ENCODE measurements around the gene PNPLA1.
A peak's percentile ranks its signal among the peaks of the same experiment; 100 is the strongest.

The PNPLA1 gene

GRCh38 chr6:36242626-36243025 lies 27.2 kb upstream of the PNPLA1 start:
- TF ChIP-seq, protein P1, sequence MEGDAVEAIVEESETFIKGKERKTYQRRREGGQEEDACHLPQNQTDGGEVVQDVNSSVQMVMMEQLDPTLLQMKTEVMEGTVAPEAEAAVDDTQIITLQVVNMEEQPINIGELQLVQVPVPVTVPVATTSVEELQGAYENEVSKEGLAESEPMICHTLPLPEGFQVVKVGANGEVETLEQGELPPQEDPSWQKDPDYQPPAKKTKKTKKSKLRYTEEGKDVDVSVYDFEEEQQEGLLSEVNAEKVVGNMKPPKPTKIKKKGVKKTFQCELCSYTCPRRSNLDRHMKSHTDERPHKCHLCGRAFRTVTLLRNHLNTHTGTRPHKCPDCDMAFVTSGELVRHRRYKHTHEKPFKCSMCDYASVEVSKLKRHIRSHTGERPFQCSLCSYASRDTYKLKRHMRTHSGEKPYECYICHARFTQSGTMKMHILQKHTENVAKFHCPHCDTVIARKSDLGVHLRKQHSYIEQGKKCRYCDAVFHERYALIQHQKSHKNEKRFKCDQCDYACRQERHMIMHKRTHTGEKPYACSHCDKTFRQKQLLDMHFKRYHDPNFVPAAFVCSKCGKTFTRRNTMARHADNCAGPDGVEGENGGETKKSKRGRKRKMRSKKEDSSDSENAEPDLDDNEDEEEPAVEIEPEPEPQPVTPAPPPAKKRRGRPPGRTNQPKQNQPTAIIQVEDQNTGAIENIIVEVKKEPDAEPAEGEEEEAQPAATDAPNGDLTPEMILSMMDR (IDR thresholded peaks at IDR 0.05) = no peak
- no peaks in the 10 kb centered on the region for H3K27me3 ChIP-seq
- no peaks in the 10 kb centered on the region for H3K9me3 ChIP-seq
- peaks cover 7% of the 10 kb centered on the region for H3K36me3 ChIP-seq
- no peak overlapping the region for H3K4me3 ChIP-seq (ENCODE audit: low read depth in 1 of 2, low read length in 1 of 2)
- peaks cover 47 to 49% of the 10 kb centered on the region in 2 experiments for H3K4me1 ChIP-seq (ENCODE audit: control insufficient read depth in 1 of 2, insufficient read depth in 1 of 2, low read depth in 1 of 2, low read length in 1 of 2)
- no peak overlapping the region for H3K27ac ChIP-seq

DNA sequence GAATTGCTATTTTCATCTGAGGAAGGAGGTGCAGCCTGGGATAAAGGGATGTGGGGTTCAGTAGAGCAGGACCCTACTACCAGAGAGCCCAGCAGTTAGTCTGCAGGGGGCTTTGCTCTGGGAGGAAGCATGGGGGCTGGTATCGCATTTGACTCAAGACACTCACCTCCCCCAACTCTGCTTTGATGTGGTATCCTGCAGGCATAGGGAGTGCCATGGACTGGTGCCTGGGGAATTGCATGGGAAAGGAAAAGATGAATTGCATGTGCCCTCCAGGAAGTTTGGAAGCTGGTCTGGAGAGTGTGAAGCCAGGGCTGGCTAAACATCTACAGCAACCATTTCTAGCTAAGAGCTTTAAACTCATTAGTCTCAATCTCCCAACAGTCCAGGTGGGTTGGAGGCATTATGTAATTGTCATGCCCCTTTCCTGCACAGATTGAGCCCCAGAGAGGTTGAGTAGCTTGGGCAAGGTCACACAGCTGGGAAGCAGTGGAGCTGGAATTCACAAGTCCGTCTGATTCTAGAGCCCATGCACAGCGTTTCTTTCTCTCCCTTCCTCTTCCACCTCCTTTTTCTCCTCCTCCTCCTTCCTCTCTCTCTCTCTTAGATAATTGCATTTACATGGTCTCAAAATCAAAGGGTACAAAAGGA lies 26.2 kb upstream of the PNPLA1 start:
- Histone ChIP-seq H3K27ac (no peak overlapping the region), H3K4me3 (ENCODE audit: low read depth in 1 of 2, low read length in 1 of 2) (no peak overlapping the region)
- TF ChIP-seq, protein P1 (IDR thresholded peaks at IDR 0.05) = no peak

GRCh38 chr6:36244641-36245280 lies 25.1 kb upstream of the PNPLA1 start:
- no peak overlapping the region for H3K4me3 ChIP-seq (ENCODE audit: low read depth in 1 of 2, low read length in 1 of 2)
- peak overlapping the region; percentile 96 for H3K27ac ChIP-seq
- no peaks in the 10 kb centered on the region for H3K9me3 ChIP-seq
- TF ChIP-seq, protein P1 (IDR thresholded peaks at IDR 0.05) = no peak
- peaks cover 68 to 70% of the 10 kb centered on the region in 2 experiments for H3K4me1 ChIP-seq (ENCODE audit: control insufficient read depth in 1 of 2, insufficient read depth in 1 of 2, low read depth in 1 of 2, low read length in 1 of 2)
- no peaks in the 10 kb centered on the region for H3K27me3 ChIP-seq
- peaks cover 7% of the 10 kb centered on the region for H3K36me3 ChIP-seq

More for the DNA sequence above, 26.2 kb upstream of the PNPLA1 start:
- H3K36me3 ChIP-seq = peaks cover 7% of the 10 kb centered on the region
- H3K27me3 ChIP-seq = no peaks in the 10 kb centered on the region
- H3K4me1 ChIP-seq (ENCODE audit: control insufficient read depth in 1 of 2, insufficient read depth in 1 of 2, low read depth in 1 of 2, low read length in 1 of 2) = peaks cover 58 to 60% of the 10 kb centered on the region in 2 experiments
- H3K9me3 ChIP-seq = no peaks in the 10 kb centered on the region

- Histone ChIP-seq H3K36me3 (peaks cover 7% of the 10 kb centered on the region), H3K4me3 (ENCODE audit: low read depth in 1 of 2, low read length in 1 of 2) (peak overlapping the region; percentile 40 to 59), H3K27me3 (no peaks in the 10 kb centered on the region), H3K9me3 (no peaks in the 10 kb centered on the region), H3K4me1 (ENCODE audit: control insufficient read depth in 1 of 2, insufficient read depth in 1 of 2, low read depth in 1 of 2, low read length in 1 of 2) (peaks cover 68 to 74% of the 10 kb centered on the region in 2 experiments), H3K27ac (peak overlapping the region; percentile 96)
- TF ChIP-seq, protein P1 (IDR thresholded peaks at IDR 0.05) = no peak
Observed at GRCh38 chr6:36245572-36246061, 24.2 kb upstream of the PNPLA1 start.

GRCh38 chr6:36246506-36247268 lies 23.2 kb upstream of the PNPLA1 start:
- Histone ChIP-seq H3K36me3 (peaks cover 7% of the 10 kb centered on the region), H3K4me1 (ENCODE audit: control insufficient read depth in 1 of 2, insufficient read depth in 1 of 2, low read depth in 1 of 2, low read length in 1 of 2) (peaks cover 62 to 67% of the 10 kb centered on the region in 2 experiments), H3K9me3 (no peaks in the 10 kb centered on the region), H3K4me3 (ENCODE audit: low read depth in 1 of 2, low read length in 1 of 2) (peak overlapping the region; percentile 40 to 59), H3K27me3 (no peaks in the 10 kb centered on the region), H3K27ac (peak overlapping the region; percentile 96)
- TF ChIP-seq, protein P1 (IDR thresholded peaks at IDR 0.05) = no peak
